Tongue (tissue), 2 donors: ENCODE results near the gene EDA. TPM values are rescaled to one million over a fixed set of nuclear protein-coding genes. Genes with fewer than 3 reads are reported as not detected.

Source experiments
- DNase-seq: peaks from one replicate; pipeline ENCODE4 v3.0.0-alpha.2; 2015
- total RNA-seq: library from RNA; depleted of rRNA; stranded (reverse); fragments of >200 nt; gene quantifications from one replicate; pipeline ENCODE4 v1.2.3, GENCODE V29; 2014

EDA gene
- total RNA-seq, 1 donor from 2014 or later: 21.2 TPM

DNA sequence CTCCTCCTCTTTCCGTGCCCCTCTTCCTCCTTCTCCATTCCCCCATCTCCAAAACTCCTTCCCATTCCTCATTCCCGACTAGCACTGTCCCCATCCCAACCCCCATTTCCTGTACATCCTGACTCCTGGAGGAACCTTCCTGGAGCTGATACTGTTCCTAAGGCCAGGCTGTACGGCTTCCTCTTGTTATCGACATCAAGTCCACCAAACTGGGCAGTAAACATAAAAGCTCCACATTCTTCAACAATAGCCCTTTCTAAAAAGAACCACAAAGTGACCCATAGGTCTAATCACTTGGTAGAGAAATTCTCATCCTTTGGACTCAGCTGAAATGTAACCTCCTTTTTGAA, 410.9 kb downstream of the EDA start:
- no peak for DNase-seq

DNA sequence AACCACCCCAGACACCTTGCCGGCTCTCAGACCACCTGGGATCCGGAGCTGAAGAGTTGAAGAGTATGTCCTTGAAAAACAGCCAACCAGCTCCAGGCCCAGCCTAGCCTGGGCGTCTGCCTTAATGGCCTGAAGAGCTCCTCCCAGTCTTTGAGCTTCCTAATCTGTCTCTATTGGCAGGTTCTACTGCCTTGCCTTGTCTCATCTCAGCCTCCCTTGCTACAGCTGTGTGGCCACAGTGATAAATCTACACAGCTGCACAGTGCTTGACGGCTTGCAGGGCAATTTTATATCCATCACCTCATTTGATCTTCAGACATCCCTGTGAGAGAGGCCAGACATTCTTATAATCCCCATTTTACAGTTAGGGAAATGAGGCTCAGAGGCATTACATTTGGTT, 413.9 kb downstream of the EDA start:
- peak; percentile 76 for DNase-seq

DNA sequence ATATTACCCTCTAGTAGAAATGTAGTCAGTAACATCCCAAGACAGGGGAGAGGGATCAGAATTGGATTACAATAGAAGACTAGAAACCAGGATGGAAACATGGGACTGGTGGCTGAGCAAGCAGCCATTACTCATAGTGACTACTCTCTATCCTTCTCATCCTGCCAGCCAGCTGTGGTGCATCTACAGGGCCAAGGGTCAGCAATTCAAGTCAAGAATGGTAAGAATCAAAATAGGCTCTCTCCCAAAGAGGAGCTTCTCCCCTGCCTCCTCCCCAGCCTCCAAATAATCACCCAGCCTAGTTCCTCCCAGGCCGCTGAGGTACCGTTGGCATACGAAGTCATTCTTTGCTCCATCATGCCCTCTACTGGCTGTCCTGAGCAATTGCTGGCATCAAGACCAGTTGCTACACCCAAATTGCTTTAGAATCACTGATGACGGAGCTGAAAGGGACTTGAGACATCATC, 414.4 kb downstream of the EDA start:
- peak; percentile 73 for DNase-seq

DNA sequence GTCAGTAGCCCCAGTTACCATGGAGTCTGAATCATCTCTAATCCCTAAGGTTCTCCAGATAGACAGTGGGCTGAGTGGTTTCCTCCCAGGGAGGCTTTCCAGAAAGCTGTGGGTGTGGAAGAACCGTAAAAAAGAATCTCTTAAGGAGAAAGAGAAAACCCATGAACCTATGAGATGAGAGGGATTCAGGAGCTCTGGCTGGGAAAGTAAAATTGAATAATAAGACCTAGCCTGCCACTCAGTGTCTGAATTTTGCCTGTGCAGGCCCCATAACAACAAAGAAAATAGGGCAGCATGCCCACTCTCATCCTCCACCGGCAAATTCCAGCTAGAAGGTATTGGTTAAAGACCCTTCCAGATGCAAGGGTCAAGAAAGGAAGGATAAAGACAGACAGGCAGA, 416.9 kb downstream of the EDA start:
- peak; percentile 16 for DNase-seq

DNA sequence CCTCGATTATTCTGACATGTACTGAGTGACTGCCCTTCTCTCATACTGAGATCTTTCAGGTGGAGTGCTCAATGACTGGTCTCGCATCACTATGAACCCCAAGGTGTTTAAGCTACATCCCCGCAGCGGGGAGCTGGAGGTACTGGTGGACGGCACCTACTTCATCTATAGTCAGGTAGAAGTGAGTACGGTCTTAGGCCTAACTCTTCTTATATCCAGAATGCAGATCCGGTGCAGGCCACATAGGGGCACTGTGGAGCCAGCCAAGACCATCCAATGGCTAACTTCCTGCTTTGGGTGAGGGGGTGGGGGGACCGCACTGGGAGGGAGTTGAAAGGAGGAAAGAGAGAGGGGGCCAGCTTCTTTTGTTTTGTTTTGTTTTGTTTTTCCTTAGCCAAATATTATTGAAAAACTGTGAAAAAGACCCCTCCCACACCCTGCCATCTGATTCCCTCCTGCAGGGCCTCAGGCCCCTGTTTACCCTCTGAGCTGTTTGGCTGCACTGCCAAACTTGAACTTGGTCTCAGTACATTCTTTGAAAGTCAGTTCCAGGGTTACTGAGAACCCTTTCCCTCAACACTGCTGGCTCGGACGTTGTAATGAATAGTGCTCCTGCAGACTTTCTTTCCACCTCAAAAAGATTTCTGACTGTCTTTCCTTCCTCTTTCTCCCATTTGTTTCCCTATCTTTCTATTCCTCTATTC, 417.6 kb downstream of the EDA start:
- DNase-seq: no peak

DNA sequence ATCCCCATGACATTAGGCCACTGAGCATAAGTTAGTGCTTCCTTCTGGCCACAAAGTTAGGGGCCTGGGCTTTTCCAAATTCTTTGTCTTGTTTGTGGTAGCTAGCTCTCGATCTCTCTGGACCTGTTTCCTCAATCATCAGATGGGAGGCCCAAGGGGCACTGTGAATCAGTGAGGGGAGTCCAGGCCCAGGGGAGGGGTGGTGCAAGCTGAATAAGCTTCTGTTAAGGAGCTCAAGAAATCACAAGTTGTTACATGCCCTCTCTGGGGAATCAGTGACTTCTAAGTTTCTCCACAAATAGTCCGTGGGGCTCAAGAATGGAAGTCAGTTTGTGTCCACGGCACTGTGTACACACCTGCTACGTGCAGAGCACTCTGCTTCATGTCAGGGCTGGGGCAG, 418.7 kb downstream of the EDA start:
- no peak for DNase-seq

DNA sequence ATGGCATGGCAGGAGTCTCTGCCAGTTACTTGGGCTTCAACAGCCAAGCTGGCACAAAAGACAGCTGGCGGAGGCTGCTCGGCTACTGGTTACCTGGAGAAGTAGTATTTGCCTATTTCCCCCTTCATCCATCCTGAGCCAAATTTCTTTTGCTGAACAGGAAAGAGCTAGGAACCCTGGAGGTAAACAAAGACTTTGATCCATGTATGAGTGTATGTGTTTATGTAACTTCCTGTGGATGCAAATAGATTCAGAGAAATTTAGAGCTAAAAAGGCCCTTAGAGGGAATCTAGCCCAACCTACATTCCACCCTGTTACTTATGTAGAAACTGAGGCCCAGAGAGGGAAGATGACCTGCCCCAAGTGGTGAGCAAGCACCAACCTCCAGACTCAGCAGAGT, 422.6 kb downstream of the EDA start:
- no peak for DNase-seq

DNA sequence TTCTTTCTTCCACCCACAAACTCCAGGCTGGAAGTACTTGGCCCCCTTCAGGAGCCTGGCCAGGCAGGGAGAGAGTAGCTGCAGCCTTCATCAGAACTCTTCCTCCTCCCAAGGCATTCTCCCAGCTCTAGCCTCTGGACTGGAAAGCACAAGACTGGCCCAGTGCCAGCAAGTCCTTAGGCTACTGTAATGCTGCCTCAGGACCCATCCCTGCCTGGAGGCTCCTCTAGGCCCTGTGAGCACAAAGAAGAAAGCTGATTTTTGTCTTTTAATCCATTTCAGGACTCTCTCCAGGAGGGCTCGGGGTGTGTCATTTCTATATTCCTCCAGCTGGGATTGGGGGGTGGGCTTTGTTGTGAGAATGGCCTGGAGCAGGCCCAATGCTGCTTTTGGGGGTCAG, 423.0 kb downstream of the EDA start:
- no peak for DNase-seq

DNA sequence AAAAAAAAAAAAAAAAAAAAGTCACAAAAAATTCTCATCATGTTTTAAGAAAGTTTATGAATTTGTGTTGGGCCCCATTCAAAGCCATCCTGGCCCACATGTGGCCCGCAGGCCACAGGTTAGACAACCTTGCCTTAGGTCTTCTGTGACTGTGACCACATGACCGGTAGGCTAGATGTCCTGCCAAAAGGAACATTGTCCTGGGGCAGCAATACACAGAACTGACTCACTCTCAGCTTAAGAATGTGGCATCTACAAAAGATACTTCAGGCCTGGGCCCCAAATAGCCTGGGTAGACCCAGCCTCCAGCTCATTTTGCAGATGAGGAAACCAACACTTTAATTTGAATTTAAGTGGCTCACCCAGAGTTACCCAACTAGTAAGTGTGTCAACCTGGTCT, 423.8 kb downstream of the EDA start:
- DNase-seq: no peak

DNA sequence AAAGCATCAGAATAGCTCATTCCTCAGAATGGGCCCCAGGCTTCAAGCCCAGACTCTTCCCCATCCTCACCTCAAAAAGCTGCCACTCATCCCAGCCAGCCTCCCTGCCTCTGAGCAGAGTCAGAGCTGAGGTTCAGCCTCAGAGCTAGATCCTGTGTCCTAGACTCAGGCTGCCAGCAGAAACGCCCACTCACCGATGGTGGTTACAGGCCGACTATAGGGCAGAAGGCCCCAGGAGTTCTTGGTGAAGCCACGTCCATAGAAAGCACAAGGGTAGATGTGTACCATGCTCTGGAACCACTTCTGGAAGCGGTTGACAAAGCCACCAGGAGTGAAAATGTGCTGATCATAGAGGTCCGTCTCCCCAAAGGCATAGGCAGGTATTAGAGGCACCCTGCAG, 426.1 kb downstream of the EDA start:
- no peak for DNase-seq

DNA sequence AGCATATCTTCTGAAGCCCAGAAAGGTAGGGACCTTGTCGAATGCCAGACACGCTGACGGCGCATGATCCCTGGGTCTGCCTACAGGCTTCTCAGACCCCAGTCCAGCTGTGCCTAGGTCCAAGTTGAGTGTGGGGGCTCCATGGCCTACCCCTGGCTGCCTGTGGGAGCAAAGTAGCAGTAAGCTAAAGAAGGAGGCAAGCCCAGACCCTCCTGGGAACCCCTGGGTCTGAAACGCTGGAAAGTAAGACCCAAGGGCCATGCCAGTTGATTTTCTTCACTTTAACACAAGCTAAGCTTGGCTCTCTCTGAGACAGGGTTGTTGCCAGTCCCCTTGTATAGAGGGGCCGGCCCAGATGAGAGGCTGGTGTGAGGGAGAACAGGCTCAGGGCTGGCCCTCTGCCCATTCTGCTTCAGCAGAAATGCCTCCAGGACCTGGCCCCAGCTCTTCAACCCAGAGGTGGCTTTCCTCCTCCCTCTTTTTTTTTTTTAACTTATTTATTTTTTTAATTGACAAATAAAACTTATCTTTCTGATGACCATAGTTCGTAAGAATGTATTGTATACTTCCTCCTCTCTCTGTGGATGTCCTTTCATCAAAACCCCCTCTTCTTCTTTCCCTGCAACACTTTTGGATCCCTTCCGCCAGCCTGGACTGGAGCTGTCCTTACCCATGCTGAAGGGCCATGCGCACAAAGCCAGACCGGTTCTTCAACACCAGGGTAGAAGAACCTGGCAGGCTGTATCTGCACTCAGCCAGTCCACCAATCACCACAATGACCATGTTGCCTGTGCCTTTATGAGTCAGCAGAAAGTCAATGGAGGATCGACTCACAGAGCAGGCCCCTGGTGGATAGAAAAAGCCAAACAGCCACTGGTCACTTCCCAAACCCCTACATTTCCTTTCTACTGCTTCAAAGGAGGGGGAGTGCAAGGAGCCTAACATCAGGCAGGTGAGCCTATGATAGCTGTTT, 426.8 kb downstream of the EDA start:
- DNase-seq: no peak

DNA sequence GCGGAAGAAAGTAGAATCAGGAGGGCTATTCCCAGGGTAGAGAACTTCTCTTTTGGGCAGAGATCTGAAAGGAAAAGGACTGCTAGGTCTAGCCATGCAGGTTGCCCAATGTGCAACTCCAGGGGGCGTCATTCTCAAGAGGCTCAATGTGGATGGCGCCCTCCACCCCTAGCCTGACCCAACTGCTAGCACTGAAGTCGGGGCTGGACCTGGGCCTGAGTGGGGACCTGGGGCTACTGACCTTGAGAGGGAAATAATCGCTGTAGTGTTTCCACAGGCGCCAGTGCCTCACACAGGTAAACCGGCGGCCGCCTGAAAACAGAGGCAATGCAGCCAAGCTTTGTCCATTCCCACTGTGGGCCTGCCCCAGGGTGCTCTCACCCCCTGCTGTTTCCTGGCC, 427.8 kb downstream of the EDA start:
- no peak for DNase-seq

DNA sequence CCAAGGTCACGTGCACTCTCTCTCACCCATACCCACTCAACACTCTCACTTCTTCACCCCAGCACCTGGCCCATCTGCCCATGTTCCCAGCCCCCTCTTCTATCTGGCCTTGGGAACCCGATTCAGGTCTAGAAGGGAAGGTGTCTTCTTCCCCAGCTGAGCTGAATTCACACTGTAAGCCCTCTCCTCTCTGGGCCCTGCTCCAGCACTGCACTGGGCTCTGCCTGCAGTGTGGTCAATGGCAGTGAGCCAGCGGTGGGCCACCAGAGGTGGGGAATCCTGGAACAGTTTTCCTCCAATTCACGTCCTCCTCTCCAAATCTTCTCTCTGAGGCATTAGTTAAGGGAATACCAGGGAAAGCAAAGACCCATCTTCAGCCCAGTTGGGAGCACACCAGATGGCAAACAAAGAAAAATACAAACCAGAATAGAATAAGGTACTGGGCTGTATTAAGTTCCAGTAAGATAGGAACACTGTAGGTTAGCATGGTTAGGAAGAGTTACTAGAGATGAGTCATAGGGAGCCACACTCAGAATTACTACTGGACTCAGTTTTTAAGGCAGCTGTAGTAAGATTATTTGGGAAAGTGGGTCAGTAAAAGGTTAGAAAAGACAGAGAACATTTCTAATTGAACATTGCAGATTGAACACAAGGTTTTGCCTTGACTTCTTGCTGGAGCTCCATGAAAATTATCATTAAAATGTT, 428.8 kb downstream of the EDA start:
- DNase-seq: no peak

DNA sequence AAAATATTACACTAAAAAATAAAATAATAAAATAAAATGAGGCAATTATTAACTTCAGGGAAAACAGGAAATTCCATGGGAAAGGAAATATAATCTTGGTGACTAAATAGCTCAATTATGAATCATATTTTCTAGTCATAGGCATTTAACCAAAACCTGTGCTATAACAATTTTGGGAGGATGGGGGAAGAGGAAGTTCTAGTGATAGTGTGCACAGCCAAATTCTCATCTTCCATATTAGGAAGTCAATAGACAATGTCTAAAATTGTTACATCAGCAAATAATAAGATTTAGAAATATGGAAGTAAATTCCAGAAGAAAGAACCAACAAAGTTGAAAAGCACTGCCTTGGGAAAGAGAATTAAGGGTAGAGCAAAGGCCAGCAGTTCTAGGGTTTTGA, 431.1 kb downstream of the EDA start:
- DNase-seq: no peak

DNA sequence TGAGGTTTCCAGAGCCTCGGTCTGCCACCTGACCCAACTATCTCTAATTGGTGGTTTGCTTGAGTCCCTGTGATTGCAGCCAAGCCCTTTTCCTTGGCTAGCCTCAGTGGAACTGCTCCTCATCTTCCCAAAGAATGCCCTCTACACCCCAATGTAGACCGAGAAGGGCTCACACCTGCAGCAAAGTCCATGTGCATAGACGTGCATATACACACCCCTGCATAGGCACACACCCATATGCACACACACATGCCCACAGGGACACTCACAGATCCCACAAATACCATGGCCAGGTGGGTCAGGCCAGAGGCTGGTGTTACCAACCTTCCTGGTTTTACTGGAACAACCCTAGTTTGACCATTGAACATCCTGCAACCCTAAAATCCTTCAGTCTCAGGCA, 433.5 kb downstream of the EDA start:
- DNase-seq: no peak

DNA sequence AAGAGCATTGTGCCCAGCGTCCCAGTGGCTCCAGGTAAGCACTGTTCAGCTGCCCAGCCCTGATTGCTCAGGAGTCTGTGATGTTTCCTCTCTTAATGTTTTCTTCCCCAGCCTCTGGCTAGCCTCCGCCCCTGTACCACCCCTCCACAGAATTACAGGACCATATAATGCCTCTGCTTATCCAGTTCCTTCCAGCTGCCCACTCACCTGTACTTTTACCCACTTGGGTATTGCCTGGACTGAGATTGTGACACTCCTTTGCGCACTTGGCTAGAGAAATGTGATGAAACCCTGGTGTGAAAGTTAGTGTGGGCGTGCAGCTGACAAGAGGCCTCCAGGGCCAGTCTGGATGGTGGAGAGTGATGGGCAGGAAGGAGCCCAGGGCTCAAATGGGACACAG, 434.0 kb downstream of the EDA start, which contains the start of gene AWAT2:
Gene AWAT2 (minus strand): TSS at position 14 of the 400 bp plus-strand sequence. CDS start 6 bp downstream, at position 8.
- DNase-seq: no peak

DNA sequence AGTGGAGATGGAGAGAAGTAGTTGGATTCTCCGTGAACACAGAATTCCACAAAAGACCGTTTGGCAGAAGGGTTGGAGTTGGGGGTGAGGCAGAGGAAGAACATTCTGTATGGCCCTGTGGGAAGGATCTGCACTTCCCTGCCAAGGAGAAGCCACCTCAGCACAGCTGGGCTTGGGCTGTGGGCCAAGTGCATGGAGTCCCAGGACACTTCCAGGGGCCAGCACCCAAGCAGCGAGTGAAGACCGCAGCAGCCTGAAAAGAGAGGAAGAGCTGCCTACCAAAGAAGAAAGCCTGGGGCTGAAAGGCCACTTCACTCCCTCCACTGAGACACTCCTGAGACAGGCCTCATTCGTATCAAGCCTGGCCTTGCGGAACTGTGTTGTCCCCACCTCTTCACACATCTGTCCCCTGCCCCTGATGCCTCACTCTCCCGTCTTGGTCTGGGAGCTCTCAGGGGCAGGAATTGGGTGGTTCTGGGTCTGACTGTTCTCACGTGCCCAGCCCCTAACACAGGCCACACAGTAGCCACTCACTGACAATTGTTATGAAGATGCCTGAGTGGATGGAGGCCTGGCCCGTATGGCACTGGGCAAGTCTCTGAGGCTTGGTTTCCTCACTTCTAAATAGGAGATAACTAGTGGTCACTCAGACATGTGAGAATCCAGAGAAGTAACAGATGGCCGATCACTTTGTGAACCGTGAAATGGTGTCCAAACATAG, 437.1 kb downstream of the EDA start:
- no peak for DNase-seq

DNA sequence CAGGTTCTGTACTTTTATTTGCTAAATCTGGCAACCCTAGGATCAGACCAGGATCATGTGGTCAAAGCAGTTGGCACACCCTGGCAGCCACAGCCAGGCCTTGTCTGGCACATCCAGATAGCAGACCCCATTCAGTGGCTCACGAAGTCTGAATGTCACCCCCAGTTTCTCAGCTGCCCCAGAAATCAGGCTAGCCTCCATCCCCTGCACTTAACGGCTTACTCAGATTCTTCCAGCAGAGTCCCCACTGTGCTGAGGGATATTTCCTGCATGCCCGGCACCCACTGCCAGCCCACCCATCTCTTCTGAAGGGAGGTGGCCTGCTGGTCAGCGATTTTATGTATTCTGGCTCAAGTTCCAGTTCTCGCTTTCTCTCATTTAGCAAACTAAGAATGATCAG, 438.5 kb downstream of the EDA start:
- DNase-seq: no peak

DNA sequence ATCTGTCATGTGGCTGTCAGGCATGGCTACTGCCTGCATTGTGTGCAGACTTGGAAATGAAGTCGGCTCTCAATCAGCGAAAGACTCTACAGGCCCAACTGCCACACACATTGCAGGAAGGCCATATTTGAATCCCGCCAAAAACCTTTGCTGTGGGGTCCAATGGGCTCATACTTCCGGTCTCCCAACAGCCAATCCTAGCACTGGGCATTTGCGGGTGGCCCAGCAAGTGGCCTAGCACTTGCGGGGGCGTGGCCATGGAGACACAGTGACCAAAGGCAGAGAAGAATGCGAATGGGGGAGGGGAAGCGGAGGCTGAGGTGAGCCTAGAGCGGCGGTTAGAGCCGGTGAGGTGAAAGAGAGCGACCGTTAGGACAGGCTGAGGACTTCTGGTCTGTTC, 446.2 kb downstream of the EDA start, which contains the start of gene OTUD6A:
Gene OTUD6A (plus strand): TSS at position 382 of the 400 bp plus-strand sequence. CDS start 68 bp downstream, outside the sequence.
- DNase-seq: no peak

DNA sequence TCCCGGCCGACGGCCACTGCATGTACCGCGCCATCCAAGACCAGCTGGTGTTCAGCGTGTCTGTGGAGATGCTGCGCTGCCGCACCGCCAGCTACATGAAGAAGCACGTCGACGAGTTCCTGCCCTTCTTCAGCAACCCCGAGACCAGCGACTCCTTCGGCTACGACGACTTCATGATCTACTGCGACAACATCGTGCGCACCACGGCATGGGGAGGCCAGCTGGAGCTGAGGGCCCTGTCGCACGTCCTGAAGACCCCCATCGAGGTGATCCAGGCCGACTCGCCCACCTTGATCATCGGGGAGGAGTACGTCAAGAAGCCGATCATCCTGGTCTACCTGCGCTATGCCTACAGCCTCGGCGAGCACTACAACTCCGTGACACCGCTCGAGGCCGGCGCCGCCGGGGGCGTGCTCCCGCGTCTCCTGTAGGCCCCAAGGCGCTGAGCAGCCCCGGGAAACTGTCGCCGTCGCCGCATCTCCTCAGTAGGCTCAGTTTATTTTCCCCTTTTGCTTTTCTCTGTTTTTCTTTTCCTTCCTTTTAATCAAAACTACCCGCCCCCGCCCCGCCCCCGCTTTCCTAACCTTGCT, 447.1 kb downstream of the EDA start:
- DNase-seq: no peak

DNA sequence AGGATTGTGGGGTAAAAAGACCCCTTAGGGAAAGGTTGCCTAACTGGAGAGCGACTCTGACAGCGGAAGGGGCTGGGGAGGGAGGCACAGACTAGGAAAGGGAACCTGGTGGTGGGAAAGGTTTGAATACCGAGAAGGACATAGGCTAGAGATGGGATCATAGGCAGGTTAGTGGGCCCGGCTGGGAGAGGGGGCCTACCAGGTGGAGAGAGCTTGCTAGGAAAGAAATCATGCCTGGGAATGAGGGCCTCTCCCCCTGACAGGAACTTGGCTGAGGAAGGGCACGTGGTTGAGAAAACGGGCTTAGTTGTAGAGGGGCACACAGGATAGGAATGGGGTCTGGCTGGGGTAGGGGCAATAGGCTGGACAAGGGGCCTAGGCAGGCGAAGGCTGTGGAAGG, 450.7 kb downstream of the EDA start:
- no peak for DNase-seq

DNA sequence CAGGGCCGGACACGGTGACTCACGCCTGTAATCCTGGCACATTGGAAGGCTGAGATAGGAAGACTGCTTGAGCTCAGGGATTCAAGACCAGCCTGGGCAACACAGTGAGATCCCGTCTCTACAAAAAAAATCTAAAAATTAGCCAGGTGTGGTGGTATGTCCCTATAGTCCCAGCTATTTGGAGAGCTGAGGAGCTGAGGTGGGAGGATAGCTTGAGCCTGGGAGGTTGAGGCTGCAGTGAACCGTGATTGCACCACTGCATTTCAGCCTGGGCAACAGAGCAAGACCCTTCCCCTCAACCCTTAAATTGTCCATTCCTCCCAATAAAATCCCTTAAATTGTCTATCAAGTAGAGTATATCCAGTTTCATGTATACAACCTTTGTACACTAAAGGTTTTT, 463.4 kb downstream of the EDA start:
- no peak for DNase-seq
